ENCODE data around the gene MINDY4.

Gene MINDY4

GRCh38 chr7:30844483-30844874 is 73.3 kb downstream of the MINDY4 start:
- H3K4me3 ChIP-seq (ENCODE audit: low read depth, low read length), result no peak overlapping the region
- DNase-seq (ENCODE audit: low read depth), result no peak
- TF ChIP-seq CTCF (IDR thresholded peaks at IDR 0.05; ENCODE audit: control insufficient read depth, extremely low read depth, insufficient read depth), result no peak

GRCh38 chr7:30844916-30845315 is 73.7 kb downstream of the MINDY4 start:
- no peak for DNase-seq (ENCODE audit: low read depth)
- no peak for TF ChIP-seq CTCF (IDR thresholded peaks at IDR 0.05; ENCODE audit: control insufficient read depth, extremely low read depth, insufficient read depth)
- H3K4me3 ChIP-seq (ENCODE audit: low read depth, low read length), result no peak overlapping the region

- DNase-seq (ENCODE audit: low read depth), result no peak
- TF ChIP-seq CTCF (IDR thresholded peaks at IDR 0.05; ENCODE audit: control insufficient read depth, extremely low read depth, insufficient read depth), result no peak
- H3K4me3 ChIP-seq (ENCODE audit: low read depth, low read length), result no peak overlapping the region
These were observed 74.4 kb downstream of the MINDY4 start for GRCh38 chr7:30845426-30846135.

GRCh38 chr7:30846378-30846777 is 75.2 kb downstream of the MINDY4 start:
- no peak overlapping the region for H3K4me3 ChIP-seq (ENCODE audit: low read depth, low read length)
- DNase-seq (ENCODE audit: low read depth), result peak; percentile 79
- no peak for TF ChIP-seq CTCF (IDR thresholded peaks at IDR 0.05; ENCODE audit: control insufficient read depth, extremely low read depth, insufficient read depth)

DNA sequence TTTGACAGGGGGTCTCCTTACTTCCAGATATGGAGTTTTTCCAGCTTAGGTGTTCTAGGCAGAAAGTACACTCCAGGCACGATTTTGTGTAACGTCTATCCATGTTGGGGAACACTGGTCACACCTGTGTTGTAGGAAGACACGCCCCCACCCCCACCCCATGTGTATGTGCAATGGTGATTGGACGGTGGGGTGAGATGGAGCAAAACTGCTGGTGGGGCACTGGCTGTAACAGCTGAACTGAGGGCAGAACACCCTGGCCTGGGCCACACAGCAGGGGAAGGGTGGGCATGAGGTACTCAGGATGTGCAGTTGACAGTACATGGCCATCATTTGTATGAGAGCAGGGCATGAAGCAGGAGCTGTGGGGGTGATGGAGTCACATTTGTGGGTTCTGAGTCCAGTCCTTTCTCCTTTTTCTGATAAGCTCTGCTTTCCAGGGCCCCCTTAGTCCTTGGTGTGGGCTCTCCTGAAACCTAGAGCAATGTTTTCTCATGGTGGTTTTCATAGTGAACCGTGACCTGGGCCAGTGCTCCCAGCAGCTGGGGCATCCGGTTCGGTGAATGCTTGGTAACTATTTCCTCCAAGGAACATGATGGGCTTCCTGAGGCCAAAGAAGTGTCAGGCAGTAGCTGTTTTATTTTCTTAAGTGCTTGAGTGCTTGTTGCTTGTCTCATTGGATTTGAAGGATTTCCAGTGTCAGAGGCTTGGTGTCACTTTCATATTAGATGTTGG is 77.1 kb downstream of the MINDY4 start:
- TF ChIP-seq CTCF (IDR thresholded peaks at IDR 0.05; ENCODE audit: control insufficient read depth, extremely low read depth, insufficient read depth), result no peak
- H3K4me3 ChIP-seq (ENCODE audit: low read depth, low read length), result no peak overlapping the region
- no peak for DNase-seq (ENCODE audit: low read depth)

GRCh38 chr7:30849565-30849964 is 78.3 kb downstream of the MINDY4 start:
- no peak for TF ChIP-seq CTCF (IDR thresholded peaks at IDR 0.05; ENCODE audit: control insufficient read depth, extremely low read depth, insufficient read depth)
- DNase-seq (ENCODE audit: low read depth), result no peak

More at GRCh38 chr7:30849565-30849964, 78.3 kb downstream of the MINDY4 start:
- no peak overlapping the region for H3K4me3 ChIP-seq (ENCODE audit: low read depth, low read length)
